ENCODE data around the gene NELFB. TPM values are rescaled to one million over a fixed set of nuclear protein-coding genes. Genes with fewer than 3 reads are reported as not detected.
"Not testable (repeated sequence)": the region's sequence is repeated elsewhere in the genome, so short reads cannot be mapped to it uniquely, and the experiment has no call there.

The NELFB gene
- total RNA-seq, 1 donor from 2014 or later: 22.2 TPM

DNA sequence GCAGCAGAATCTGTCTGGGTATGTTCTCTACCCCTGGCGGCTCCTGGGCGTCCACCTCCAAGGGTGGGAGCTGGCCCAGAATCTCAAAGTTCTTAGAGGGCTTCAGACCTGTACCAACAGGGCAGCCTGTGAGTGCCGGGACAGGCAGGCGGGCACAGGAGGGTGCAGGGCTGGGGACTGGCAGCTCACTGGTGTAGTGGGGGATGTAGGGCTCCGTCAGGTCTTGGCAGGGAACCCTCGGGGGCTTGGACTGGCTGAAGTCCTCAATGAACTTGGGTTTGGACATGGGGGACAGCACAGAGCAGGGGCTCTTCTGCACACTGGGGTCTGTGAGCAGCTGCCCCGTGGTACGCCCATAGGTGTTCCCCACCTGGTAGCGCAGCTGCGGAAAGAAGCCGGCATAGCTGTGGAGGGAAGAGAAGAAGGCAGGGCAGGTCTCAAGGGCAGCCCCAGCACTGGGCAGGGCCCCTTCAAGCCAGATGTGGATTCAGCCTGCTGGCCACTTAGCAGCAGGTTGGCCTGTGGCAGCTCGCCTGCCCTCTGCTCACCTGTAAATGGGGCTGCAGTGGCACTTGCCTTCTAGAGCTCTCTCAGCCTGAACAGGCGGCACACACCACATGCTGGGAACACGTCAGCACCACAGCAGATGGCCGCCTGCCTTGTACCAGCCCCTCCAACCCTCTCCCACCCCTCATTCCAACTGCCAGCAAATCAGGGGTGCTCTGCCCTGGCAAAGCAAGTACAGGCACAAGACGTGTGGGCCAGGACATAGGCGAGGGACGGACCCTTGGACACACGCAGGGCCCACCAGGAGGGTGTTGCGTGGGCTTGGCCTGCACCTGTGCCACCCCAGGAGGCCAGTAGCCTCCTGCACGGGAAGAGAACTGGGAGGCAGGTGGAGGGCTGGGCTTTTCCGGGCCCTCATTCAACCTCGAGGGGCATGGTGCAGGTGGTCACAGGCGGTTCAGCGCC, 9.4 kb upstream of the NELFB start:
- no peak for ATAC-seq
- no peak for DNase-seq (ENCODE audit: low spot score)

DNA sequence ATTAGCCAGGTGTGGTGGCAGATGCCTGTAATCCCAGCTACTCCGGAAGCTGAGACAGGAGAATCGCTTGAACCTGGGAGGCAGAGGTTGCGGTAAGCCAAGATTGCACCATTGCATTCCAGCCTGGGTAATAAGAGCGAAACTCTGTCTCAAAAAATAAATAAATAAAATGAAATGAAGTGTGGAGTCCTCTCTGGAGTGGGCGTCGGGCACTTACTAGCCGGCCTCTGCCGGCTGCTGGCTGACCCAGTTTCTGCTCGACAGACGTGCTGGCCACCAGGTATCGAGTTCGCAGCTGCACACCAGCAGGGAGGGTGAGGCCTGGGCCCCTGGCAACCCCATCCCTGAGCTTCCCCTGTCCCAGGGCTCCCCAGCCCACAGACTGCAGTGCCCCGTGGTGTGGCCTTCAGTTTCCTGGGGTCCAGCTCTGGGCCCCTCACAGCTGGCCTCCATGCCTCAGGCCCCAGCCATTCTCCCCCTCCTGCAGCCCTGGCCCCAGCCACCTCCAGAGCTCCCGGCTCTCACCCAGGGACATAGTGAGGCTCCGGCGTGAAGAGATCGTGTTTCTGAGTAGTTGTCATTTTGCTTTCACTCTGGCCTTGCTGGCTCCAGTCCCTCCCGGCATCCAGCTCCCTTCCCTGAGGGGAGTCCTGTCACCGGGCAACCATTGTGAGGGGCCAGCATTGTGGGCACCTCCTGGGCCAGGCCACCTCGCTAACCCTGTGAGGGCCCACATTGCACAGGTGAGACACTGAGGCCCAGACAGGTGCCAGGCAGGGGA, 7.8 kb upstream of the NELFB start:
- peak; percentile 43 for ATAC-seq
- DNase-seq (ENCODE audit: low spot score): no peak

DNA sequence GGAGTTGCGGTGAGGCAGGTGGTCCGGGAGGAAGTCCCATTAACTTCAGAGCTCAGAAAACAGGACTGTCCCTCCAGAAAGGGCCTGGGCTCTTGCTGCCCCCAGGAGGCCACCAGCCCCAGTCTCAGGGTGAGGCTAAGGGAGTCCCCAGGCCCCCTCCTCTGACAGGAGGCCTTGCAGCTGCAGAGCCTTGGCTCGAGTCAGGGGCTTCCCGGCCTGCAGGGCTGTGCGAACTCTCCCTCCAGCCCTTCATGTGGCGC, 7.3 kb upstream of the NELFB start:
- no peak for ATAC-seq
- no peak for DNase-seq (ENCODE audit: low spot score)

DNA sequence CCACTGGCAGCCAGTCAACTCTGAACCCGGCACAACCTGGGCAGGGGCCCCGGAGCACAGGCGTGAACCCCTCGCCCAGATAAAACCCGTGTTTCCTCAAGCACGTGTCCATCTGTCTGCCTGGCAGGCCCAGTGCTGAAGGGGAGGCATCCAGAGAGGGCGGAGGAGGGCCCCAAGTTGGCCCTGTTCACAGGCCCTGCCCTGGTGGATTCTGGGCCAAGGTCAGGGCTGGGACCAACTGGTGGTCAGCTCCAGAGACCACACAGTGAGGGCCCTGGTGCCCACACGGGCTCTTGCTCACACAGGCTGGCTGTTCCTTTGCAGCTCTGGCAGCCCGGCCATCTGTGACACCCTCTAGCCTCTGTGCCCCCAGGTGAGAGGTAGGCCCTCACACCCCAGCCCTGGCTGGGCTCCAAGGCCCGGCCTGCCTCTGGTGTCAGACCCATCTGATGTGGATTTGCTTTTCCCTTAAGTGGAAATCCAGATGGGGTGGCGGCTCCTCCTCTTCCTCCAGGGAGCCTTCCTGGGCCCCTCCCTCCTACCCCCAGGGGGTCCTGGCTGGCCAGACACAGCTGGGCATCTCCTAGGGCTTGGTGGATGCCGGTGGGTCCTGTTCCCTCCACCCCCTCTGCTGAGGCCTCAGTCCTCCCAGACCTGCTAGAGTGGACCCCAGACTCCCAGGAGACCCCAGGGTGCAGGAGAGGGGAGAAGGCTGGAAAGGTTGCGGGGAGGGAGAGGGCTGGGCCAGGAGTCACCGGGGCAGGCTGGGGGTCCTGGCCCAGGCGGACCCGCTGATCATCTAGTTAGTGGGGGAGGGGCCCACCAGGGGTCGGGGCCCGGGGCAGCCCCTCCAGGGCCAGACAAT, 4.6 kb upstream of the NELFB start:
- DNase-seq (ENCODE audit: low spot score) (no peak), ATAC-seq (no peak)

DNA sequence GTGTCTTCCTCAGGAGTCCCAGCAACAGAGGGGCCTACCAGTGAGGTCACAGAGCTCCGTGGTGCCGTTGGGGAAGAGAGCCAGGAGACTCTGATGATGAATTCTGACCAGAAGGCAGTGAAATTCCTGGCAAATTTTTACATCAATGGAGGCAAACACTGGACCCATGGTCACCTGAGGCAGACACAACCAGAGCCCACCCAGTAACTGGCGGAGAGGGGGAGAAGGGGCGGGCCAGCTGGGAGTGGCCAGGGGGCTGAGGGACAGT, 4.0 kb upstream of the NELFB start, which contains the start of gene STPG3:
TSS of gene STPG3 (plus strand) at position 93 of the 268 bp plus-strand sequence. CDS start at position 94, 1 bp downstream.
- ATAC-seq (no peak), DNase-seq (ENCODE audit: low spot score) (no peak)

DNA sequence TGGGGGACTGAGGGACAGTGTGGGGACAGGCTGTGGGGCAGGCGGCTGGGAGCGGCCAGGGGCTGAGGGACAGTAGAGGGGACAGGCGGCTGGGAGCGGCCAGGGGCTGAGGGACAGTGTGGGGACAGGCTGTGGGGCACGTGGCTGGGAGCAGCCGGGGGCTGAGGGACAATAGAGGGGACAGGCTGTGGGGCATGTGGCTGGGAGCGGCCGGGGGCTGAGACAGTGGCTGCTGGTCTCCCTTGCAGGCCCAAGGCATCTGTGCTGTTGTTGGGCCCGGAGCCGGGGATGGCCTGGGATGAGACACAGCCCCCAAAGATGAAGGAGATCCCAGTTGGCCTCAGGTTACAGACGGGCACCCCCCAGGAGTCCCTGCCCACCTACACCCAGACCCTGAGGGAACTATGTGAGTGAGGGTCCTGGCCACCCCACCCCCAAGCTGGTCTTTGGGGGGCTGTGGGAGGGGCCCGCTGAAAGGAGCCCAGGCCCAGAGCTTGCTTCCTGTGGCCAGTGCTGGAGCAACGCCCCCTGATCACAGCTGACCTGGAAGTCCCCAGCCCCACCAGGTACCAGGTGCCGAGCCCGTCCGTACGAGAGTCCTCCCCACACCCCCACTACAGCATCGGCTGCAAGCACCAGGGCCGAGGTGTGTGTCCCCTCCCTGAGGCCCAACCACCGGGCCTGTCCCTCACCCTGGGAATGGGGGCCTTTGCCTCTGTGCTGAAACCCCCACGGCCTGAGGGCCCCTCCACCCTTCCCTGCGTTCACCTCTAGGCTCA, 3.4 kb upstream of the NELFB start:
- DNase-seq (ENCODE audit: low spot score) (no peak), ATAC-seq (no peak)

DNA sequence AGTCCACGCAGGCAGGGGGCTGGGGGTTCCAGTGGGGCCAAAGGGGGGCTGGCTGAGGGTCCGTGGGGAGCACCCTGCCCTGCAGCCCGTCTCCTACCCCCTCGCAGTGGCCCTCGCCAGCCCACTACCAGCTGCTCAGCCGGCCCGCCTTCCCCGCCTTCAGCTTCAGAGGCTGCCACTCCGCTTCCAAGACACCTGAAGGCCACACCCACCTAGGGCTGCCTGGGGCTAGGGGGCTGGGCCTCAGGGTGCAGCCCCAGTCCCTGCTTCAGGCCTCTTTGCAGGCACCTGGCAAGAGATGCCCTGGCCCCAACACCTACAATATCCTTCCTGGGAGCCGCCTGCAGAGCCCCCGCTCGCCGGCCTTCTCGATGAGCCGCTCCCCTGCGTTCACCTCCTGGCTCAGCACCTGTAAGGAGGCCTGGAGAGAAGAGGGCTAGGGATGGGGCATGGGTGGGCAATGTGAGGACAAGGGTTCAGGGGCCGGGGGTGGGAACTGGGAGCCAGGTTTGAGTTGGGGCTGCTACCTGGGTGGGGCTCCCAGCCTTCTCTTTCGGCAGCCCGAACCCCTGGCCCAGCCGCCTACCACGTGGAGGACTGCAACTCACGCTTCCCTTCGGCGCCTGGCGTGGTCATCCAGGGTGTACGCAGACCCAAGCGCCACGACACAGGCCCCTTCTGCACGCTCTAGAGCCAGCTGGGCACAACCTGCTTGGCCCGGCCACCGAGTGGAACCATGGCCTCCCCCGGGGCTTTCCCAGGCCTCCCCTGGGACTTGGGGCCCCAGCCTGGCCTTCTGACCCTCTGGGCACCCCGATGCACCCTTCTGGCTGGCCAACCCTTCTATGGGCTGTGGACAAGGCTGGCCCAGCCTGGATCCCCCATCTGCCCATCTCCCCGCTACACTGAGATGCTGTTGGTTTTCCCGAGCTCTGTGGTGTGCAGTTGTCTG, 2.3 kb upstream of the NELFB start:
- DNase-seq (ENCODE audit: low spot score): no peak

DNA sequence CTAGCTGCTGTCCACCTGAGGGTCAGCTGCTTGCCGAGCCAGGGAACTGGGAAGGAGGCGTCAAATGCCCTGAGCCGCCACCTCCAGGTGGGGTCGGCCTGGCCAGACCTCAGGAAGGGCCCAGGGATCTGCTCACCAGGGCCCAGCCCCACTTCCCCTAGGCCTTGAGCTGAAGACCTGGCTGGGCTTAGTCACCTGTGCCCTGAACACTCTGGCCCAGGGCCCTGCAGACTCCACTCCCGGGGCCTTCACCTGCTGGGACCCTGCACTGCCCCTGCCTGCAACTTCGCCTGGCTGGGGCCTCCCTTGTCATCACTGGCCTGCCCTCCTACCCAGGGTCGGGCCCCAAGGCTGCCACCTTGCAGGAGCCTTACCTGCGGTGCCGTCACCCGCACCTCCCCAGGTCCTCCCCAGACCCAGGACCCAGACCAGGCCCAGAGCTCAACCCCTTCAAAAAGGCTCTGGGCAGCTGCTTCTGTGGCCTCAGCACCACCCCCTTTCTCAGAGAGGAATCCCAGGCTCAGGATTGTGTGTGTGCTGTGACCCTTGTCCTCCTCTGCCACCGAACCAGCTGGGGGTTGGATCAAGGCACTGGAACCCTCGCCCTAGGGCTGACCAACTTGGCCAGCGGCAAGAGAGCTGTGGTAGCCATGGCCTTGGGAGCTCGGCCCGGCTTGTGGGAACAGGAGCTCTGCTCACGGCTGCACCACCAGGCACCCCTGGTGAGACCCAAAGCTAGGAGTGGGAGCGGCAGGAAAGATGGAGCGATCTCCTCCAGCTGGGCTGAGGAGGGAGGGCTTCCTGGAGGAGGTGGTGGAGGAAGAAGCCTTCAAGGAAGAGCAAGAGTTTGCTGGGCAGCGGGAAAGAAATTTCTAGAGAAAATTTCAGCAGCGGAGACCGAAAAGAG, 1.2 kb upstream of the NELFB start:
- peak; percentile 74 for ATAC-seq
- peak; percentile 82 for DNase-seq (ENCODE audit: low spot score)

More for the DNA sequence above, 2.3 kb upstream of the NELFB start:
- ATAC-seq: no peak

DNA sequence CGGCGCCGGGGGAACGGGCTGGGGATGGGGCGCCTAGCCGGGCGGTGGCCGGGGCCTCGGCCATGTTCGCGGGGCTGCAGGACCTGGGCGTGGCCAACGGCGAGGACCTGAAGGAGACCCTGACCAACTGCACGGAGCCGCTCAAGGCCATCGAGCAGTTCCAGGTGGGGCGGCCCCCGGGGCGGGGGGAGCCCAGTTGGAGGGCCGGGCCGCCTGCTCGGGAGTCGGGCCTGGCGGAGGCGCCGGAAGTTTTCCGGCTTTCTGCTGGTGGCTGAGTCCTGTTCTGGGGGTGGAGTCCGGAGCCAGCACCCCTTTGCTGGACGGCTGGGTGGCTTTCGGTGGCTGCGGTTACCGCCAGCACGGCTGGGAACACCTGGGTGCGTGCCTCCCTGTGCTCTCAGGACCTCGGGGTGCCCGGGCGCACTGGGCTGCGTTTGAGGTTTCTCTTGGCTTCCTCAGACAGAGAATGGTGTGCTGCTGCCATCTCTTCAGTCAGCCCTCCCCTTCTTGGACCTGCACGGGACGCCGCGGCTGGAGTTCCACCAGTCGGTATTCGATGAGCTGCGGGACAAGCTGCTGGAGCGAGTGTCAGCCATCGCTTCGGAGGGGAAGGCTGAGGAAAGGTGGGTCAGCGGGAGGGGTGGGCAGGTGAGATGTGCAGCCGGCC, 454 bp downstream of the NELFB start:
- peak; percentile 24 for ATAC-seq
- no peak for DNase-seq (ENCODE audit: low spot score)

DNA sequence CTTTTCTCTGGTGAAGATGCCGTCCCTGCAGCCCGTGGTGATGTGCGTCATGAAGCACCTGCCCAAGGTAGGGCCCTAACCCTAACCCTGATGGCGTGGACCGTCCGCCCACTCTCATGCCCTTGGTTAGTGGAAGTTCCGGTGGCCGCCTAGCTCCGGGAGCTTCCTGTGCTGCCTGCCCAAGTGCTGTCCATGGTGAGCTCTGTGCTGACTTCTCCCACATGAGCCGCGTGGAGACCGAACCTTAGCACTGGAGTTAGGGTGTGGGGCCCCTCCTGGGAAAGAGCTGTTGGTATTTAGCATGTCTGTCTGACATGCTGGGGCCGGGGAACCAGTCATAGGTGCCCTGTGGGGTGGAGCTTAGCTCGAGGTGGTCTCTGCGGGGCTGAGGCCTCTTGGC, 1.2 kb downstream of the NELFB start:
- no peak for ATAC-seq
- DNase-seq (ENCODE audit: low spot score): no peak

DNA sequence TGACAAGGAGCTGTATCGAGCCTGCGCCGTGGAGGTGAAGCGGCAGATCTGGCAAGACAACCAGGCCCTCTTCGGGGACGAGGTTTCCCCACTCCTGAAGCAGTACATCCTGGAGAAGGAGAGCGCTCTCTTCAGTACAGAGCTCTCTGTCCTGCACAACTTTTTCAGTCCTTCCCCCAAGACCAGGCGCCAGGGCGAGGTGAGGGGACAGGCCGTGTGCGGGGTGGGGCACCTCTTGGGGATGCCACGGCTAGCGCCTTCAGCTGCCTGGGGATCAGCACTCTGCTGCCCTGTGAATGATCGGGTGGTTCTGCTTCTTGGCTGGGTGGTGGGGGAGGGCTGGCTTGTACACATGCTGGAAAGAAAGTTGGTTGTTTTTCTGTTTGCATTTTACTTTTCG, 1.7 kb downstream of the NELFB start:
- no peak for ATAC-seq
- DNase-seq (ENCODE audit: low spot score): no peak

DNA sequence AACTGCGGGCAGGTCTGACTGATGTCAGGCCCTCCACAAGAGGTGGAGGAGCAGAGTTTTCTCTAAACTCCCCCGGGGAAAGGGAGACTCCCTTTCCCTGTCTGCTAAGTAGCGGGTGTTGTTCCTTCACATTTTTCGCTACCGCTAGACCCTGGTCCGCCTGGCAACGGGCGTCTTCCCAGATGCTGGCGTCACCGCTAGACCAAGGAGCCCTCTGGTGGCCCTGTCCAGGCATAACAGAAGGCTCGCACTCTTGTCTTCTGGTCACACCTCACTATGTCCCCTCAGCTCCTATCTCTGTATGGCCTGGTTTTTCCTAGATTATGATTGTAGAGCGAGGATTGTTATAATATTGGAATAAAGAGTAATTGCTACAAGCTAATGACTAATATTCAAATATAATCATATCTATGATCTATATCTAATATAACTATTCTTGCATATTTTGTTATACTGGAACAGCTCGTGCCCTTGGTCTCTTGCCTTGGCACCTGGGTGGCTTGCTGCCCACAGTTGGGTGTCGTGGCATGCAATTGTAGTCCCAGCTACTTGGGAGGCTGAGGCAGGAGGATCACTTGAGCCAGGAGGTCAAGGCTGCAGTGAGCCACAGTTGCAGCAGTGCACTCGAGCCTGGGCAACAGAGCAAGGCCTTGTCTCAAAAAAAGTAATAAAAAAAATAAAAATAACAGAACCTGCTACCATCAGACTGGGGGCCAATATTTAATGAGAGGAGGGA, 7.2 kb downstream of the NELFB start:
- DNase-seq (ENCODE audit: low spot score): peak; percentile 48
- not testable (repeated sequence) for ATAC-seq

DNA sequence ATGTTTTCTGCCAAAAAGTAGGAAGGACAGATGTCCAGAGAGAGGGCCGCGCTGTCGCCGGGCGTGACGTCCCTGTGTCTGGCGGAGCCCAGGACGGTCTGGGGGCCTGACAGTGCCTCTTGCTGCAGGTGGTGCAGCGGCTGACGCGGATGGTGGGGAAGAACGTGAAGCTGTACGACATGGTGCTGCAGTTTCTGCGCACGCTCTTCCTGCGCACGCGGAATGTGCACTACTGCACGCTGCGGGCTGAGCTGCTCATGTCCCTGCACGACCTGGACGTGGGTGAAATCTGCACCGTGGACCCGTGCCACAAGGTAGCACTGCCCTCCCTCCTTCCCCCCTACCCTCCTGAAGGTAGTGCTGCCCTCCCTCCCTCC, 7.8 kb downstream of the NELFB start:
- ATAC-seq (no peak), DNase-seq (ENCODE audit: low spot score) (no peak)

DNA sequence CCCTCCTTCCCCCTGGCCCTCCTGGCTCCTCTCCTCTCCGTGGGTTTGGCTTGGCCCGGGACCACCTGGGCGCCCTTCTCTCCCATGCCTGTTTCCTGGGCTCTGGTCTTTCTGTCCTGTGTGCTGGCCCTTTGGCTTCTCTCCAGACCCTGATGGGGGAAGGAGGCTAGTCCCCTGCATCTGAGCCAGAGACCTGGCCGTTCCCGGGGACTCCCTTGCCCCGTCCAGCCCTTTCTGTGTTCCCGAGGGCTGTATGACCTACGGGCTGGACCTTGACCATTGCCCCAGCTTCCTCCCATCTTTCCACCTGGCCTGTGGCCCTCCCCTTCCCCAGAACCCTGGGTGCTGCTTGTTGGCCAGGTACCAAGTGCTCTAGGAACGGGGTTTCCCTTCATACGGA, 8.4 kb downstream of the NELFB start:
- DNase-seq (ENCODE audit: low spot score): no peak
- ATAC-seq: peak; percentile 17

DNA sequence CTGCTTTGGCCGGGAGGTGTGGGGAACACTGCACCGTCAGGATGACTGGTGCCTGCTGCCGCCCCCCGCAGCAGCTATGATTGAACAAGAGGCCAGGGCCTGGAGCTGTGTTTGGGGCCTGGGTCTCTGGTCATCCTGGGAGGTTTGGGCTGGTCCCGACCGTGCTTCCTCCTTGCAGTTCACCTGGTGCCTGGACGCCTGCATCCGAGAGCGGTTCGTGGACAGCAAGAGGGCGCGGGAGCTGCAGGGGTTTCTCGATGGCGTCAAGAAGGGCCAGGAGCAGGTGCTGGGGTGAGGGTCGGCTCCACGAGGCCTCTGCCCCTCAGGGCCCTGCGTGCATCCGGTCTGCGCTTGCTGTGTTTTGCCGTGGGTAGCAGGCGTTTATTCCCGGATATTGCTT, 8.9 kb downstream of the NELFB start:
- ATAC-seq (no peak), DNase-seq (ENCODE audit: low spot score) (no peak)

DNA sequence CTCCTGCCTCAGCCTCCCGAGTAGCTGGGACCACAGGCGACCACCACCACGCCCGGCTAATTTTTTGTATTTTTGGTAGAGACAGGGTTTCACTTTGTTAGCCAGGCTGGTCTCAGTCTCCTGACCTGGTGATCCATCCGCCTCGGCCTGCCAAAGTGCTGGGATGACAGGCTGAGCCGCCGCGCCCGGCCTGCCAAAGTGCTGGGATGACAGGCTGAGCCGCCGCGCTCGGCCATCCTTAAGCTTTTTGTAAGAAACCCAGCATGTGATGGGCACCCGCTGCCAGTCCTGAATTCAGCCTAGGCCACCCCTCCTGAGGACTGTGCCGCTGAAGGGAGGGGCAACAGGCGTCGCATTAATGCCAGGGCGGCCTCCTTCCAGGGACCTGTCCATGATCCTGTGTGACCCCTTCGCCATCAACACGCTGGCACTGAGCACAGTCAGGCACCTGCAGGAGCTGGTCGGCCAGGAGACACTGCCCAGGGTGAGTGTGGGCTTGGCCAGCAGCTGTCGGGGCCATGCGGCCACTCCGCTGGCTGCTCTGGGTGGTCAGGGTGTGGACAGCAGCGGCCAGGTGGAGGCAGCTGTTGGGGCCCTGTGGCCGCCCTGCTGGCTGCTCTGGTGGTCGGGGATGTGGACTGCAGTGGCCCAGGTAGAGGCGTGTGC, 10.5 kb downstream of the NELFB start:
- DNase-seq (ENCODE audit: low spot score) (no peak), ATAC-seq (no peak)

DNA sequence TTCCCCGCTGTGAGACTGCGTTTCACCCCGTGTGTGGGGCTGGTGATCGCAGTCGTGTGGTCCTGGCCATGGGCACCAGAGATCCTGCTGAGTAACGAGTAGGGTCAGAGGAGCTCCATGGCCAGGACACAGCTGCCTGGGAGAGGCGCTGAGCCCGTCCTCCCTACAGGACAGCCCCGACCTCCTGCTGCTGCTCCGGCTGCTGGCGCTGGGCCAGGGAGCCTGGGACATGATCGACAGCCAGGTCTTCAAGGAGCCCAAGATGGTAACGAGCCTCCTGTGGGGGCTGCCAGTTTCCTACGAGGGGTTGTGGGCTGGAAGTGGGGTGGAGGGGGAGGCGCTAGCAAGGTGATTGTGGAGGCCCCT, 11.0 kb downstream of the NELFB start:
- peak; percentile 49 for DNase-seq (ENCODE audit: low spot score)

More for the DNA sequence above, 11.0 kb downstream of the NELFB start:
- no peak for ATAC-seq
